Esophagus muscularis mucosa (tissue), 3 donors: ENCODE measurements around the gene USP4.

ENCODE experiments used
- CTCF ChIP-seq, 3 experiments: fragments of 200-600 bp in 2 of 3; fragments of 450-650 bp in 1 of 3; sonication (generic) in 2 of 3; IDR thresholded peaks; one replicate each; pipeline ENCODE4 v1.5.1; 2017 to 2019; ENCODE audit warnings: antibody characterized with exemption in 3 of 3, mild to moderate bottlenecking in 2 of 3, moderate library complexity in 1 of 3
- POLR2A ChIP-seq: fragments of 450-650 bp; IDR thresholded peaks from one replicate; pipeline ENCODE4 v1.6.1; 2017; ENCODE audit warnings: antibody characterized with exemption, moderate library complexity, mild to moderate bottlenecking, low read depth
- POLR2AphosphoS5 ChIP-seq, 2 donors: sonication (generic); formaldehyde crosslinking; IDR thresholded peaks; one replicate each; pipeline ENCODE4 v1.6.1; 2017; ENCODE audit warnings: antibody characterized with exemption in 2 of 2

GRCh38 chr3:49343163-49343562 lies 3.3 kb upstream of the USP4 start:
- TF ChIP-seq CTCF (IDR thresholded peaks at IDR 0.05): no peak
- no peak for TF ChIP-seq POLR2A
- TF ChIP-seq POLR2AphosphoS5 (IDR thresholded peaks at IDR 0.05): no peak
